ENCODE measurements around the gene SH3BP4. TPM values are rescaled to one million over a fixed set of nuclear protein-coding genes. Genes with fewer than 3 reads are reported as not detected.

The SH3BP4 gene
- total RNA-seq, 1 experiment from 2014 or later, result 19.9 TPM

- no peak overlapping the region for H3K4me3 ChIP-seq (ENCODE audit: low read depth, low read length, poor library complexity, severe bottlenecking)
- no peak for DNase-seq (ENCODE audit: low spot score)
- H3K27me3 ChIP-seq (replicated peaks; ENCODE audit: insufficient read depth, low read depth, low read length, poor library complexity), result no peaks in the 10 kb centered on the region
- no peaks in the 10 kb centered on the region for H3K36me3 ChIP-seq (ENCODE audit: insufficient read depth, low read length, poor library complexity, severe bottlenecking)
- peaks cover 38% of the 10 kb centered on the region for H3K4me1 ChIP-seq (ENCODE audit: insufficient read depth, low read length, poor library complexity, severe bottlenecking)
- POLR2A ChIA-PET (ENCODE audit: low non-redundant PET), result interaction anchor here (0.6 kb wide), 1 partner anchor 1050 kb away, joined by 6 read pairs; no protein-coding TSS in a partner anchor
- intact Hi-C loops (cut with micrococcal nuclease; ENCODE audit: unreplicated experiment), result no loop called here
- H3K9me3 ChIP-seq (ENCODE audit: low read depth, low read length, poor library complexity, severe bottlenecking), result no peaks in the 10 kb centered on the region
- TF ChIP-seq, protein P1, sequence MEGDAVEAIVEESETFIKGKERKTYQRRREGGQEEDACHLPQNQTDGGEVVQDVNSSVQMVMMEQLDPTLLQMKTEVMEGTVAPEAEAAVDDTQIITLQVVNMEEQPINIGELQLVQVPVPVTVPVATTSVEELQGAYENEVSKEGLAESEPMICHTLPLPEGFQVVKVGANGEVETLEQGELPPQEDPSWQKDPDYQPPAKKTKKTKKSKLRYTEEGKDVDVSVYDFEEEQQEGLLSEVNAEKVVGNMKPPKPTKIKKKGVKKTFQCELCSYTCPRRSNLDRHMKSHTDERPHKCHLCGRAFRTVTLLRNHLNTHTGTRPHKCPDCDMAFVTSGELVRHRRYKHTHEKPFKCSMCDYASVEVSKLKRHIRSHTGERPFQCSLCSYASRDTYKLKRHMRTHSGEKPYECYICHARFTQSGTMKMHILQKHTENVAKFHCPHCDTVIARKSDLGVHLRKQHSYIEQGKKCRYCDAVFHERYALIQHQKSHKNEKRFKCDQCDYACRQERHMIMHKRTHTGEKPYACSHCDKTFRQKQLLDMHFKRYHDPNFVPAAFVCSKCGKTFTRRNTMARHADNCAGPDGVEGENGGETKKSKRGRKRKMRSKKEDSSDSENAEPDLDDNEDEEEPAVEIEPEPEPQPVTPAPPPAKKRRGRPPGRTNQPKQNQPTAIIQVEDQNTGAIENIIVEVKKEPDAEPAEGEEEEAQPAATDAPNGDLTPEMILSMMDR (conservative IDR thresholded peaks at IDR 0.05; ENCODE audit: low read depth, low read length), result no peak
- TF ChIP-seq EZH2 (IDR thresholded peaks at IDR 0.05; ENCODE audit: borderline replicate concordance, low read depth, low read length, poor library complexity, severe bottlenecking), result no peak
- peak overlapping the region; percentile 37 for H3K27ac ChIP-seq (ENCODE audit: low read depth, low read length, poor library complexity, severe bottlenecking)
- no TSS peak for BruUV-seq (replicated peaks)
- CTCF ChIA-PET, result no interaction called here
Observed at GRCh38 chr2:234955091-234955591, 3.3 kb downstream of the SH3BP4 start.

DNA sequence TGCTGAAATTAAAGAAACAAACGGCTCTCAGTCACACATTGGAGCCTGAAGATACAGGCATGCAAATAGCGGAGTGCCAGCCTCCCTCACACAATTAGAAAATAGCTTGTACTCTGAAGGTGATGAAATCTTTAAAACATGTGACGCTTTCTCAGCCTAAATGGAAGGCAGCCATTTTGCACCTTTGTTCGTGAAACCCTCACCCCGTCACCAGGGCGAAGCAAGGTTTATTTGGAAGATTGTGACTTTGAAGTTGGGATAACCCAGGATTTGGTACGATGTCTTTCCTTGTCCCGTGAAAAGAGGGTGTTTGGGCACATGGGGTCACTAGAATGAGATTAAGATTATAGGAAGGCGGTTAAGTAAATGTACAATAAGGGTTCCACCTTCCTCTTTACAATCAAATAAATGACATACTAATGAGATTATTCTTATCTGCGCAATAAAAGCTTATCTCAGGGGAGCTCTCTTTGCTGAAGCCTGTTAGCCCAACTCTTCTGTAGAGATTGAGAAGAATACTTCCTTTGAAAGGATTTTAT lies 4.2 kb downstream of the SH3BP4 start:
- no TSS peak for BruUV-seq (replicated peaks)
- CTCF ChIA-PET, result no interaction called here
- Histone ChIP-seq H3K27ac (ENCODE audit: low read depth, low read length, poor library complexity, severe bottlenecking) (no peak overlapping the region), H3K27me3 (replicated peaks; ENCODE audit: insufficient read depth, low read depth, low read length, poor library complexity) (no peaks in the 10 kb centered on the region), H3K4me3 (ENCODE audit: low read depth, low read length, poor library complexity, severe bottlenecking) (no peak overlapping the region), H3K4me1 (ENCODE audit: insufficient read depth, low read length, poor library complexity, severe bottlenecking) (peaks cover 40% of the 10 kb centered on the region), H3K36me3 (ENCODE audit: insufficient read depth, low read length, poor library complexity, severe bottlenecking) (no peaks in the 10 kb centered on the region), H3K9me3 (ENCODE audit: low read depth, low read length, poor library complexity, severe bottlenecking) (no peaks in the 10 kb centered on the region)
- TF ChIP-seq, protein P1 (conservative IDR thresholded peaks at IDR 0.05; ENCODE audit: low read depth, low read length), result no peak
- no peak for TF ChIP-seq EZH2 (IDR thresholded peaks at IDR 0.05; ENCODE audit: borderline replicate concordance, low read depth, low read length, poor library complexity, severe bottlenecking)
- DNase-seq (ENCODE audit: low spot score), result peak; percentile 50
- POLR2A ChIA-PET (ENCODE audit: low non-redundant PET), result interaction anchor here (0.6 kb wide), 1 partner anchor 41 kb away, joined by 4 read pairs; no protein-coding TSS in a partner anchor
- intact Hi-C loops (cut with micrococcal nuclease; ENCODE audit: unreplicated experiment), result no loop called here

DNA sequence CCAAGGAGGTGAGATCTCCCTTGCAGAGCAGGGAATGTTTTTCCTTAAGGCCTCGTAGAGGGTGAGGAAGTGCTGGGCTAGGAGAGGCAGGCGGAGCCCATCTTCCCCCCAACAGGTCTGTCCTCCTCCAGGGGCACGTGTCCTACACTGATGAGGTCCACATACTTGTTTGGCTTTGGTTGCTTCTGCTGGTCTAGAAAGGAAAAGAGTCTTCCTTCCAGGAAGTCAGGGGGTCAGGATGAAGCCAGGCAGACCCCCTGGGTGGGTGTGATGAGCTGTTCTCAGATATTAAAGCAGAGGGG lies 6.0 kb downstream of the SH3BP4 start:
- no peaks in the 10 kb centered on the region for H3K27me3 ChIP-seq (replicated peaks; ENCODE audit: insufficient read depth, low read depth, low read length, poor library complexity)
- TF ChIP-seq, protein P1 (conservative IDR thresholded peaks at IDR 0.05; ENCODE audit: low read depth, low read length), result no peak
- no peak for TF ChIP-seq EZH2 (IDR thresholded peaks at IDR 0.05; ENCODE audit: borderline replicate concordance, low read depth, low read length, poor library complexity, severe bottlenecking)
- POLR2A ChIA-PET (ENCODE audit: low non-redundant PET), result no interaction called here
- peaks cover 40% of the 10 kb centered on the region for H3K4me1 ChIP-seq (ENCODE audit: insufficient read depth, low read length, poor library complexity, severe bottlenecking)
- CTCF ChIA-PET, result no interaction called here
- intact Hi-C loops (cut with micrococcal nuclease; ENCODE audit: unreplicated experiment), result no loop called here
- no peak overlapping the region for H3K27ac ChIP-seq (ENCODE audit: low read depth, low read length, poor library complexity, severe bottlenecking)
- H3K9me3 ChIP-seq (ENCODE audit: low read depth, low read length, poor library complexity, severe bottlenecking), result no peaks in the 10 kb centered on the region
- H3K4me3 ChIP-seq (ENCODE audit: low read depth, low read length, poor library complexity, severe bottlenecking), result no peak overlapping the region
- DNase-seq (ENCODE audit: low spot score), result no peak
- no TSS peak for BruUV-seq (replicated peaks)
- no peaks in the 10 kb centered on the region for H3K36me3 ChIP-seq (ENCODE audit: insufficient read depth, low read length, poor library complexity, severe bottlenecking)
